GM23338 (cell line): ENCODE measurements around the gene GDPD4. TPM values are rescaled to one million over a fixed set of nuclear protein-coding genes. Genes with fewer than 3 reads are reported as not detected.

Source experiments
- ATAC-seq: fragments of 200-7000 bp; cut with Tn5 transposase; 3 replicates; pipeline ENCODE4 v1.9.1; 2020
- DNase-seq: peaks from one replicate; pipeline ENCODE4 v3.0.0-alpha.2; 2015; ENCODE audit warnings: low spot score
- H2AFZ ChIP-seq: fragments of 200-600 bp; sonication (generic); 2 replicates; pipeline ENCODE4 v1.8.0; 2016; ENCODE audit warnings: antibody characterized with exemption, mild to moderate bottlenecking, moderate library complexity
- H3F3A ChIP-seq: fragments of 200-600 bp; sonication (generic); replicated peaks from 2 replicates; pipeline ENCODE4 v1.8.0; 2017; ENCODE audit warnings: antibody characterized with exemption, mixed run types, low read depth
- H3K27ac ChIP-seq: fragments of 200-600 bp; sonication (generic); 2 replicates; pipeline ENCODE4 v1.6.1; 2016; ENCODE audit warnings: low read depth
- H3K27me3 ChIP-seq: fragments of 200-600 bp; sonication (generic); 2 replicates; pipeline ENCODE4 v1.8.0; 2016; ENCODE audit warnings: mild to moderate bottlenecking, mixed run types, moderate library complexity; ENCODE audit not compliant: insufficient read depth
- H3K36me3 ChIP-seq: fragments of 200-600 bp; sonication (generic); 2 replicates; pipeline ENCODE4 v1.8.0; 2016; ENCODE audit warnings: mild to moderate bottlenecking; ENCODE audit not compliant: insufficient read depth
- H3K4me1 ChIP-seq: fragments of 200-600 bp; sonication (generic); 2 replicates; pipeline ENCODE4 v1.8.0; 2016; ENCODE audit warnings: mild to moderate bottlenecking, moderate library complexity; ENCODE audit not compliant: insufficient read depth
- H3K4me2 ChIP-seq: fragments of 200-600 bp; sonication (generic); 2 replicates; pipeline ENCODE4 v1.7.1; 2017; ENCODE audit warnings: mixed run types
- H3K4me3 ChIP-seq: fragments of 200-600 bp; sonication (generic); 2 replicates; pipeline ENCODE4 v1.6.1; 2016; ENCODE audit warnings: mixed run types
- H3K79me2 ChIP-seq: fragments of 200-600 bp; sonication (generic); replicated peaks from 2 replicates; pipeline ENCODE4 v1.8.0; 2017; ENCODE audit warnings: mild to moderate bottlenecking; ENCODE audit not compliant: insufficient read depth
- H3K9me2 ChIP-seq: fragments of 200-600 bp; sonication (generic); 2 replicates; pipeline ENCODE4 v1.8.0; 2017; ENCODE audit not compliant: insufficient read depth
- H4K20me1 ChIP-seq: fragments of 200-600 bp; sonication (generic); replicated peaks from 2 replicates; pipeline ENCODE4 v1.8.0; 2017; ENCODE audit warnings: mild to moderate bottlenecking; ENCODE audit not compliant: insufficient read depth
- H3K27ac Mint-ChIP-seq: 2 replicates; pipeline ENCODE4 v1.8.0; 2020; ENCODE audit warnings: inconsistent platforms, mild to moderate bottlenecking, moderate library complexity, mixed read lengths
- H3K27me3 Mint-ChIP-seq: 3 replicates; pipeline ENCODE4 v1.8.0; 2022; ENCODE audit warnings: low read depth, mild to moderate bottlenecking, moderate library complexity, mixed read lengths, inconsistent platforms; ENCODE audit not compliant: insufficient read depth, poor library complexity
- H3K36me3 Mint-ChIP-seq: 3 replicates; pipeline ENCODE4 v1.8.0; 2021; ENCODE audit warnings: low read depth, mild to moderate bottlenecking, inconsistent platforms, moderate library complexity, mixed read lengths
- H3K4me1 Mint-ChIP-seq: 3 replicates; pipeline ENCODE4 v1.8.0; 2020; ENCODE audit warnings: mild to moderate bottlenecking, inconsistent platforms, mixed read lengths
- H3K4me3 Mint-ChIP-seq: 3 replicates; pipeline ENCODE4 v1.8.0; 2021; ENCODE audit warnings: moderate library complexity, mild to moderate bottlenecking, inconsistent platforms, mixed read lengths
- H3K9me3 Mint-ChIP-seq: 3 replicates; pipeline ENCODE4 v1.8.0; 2020; ENCODE audit warnings: moderate library complexity, mild to moderate bottlenecking, inconsistent platforms, mixed read lengths
- CREB1 ChIP-seq: fragments of 250-450 bp; sonication (Bioruptor Pico); IDR thresholded peaks from 2 replicates; pipeline ENCODE4 v1.5.0; 2020; ENCODE audit warnings: low read depth, mild to moderate bottlenecking, moderate library complexity
- EZH2 ChIP-seq: fragments of 200-600 bp; sonication (generic); IDR thresholded peaks from one replicate; pipeline ENCODE4 v1.8.0; 2017; ENCODE audit warnings: antibody characterized with exemption, mild to moderate bottlenecking, low read depth; ENCODE audit not compliant: unreplicated experiment
- EZH2phosphoT487 ChIP-seq: fragments of 200-600 bp; sonication (generic); IDR thresholded peaks from one replicate; pipeline ENCODE4 v1.8.1; 2018; ENCODE audit warnings: antibody characterized with exemption; ENCODE audit not compliant: unreplicated experiment
- JUNB ChIP-seq: IDR thresholded peaks from one replicate; pipeline ENCODE4 v1.6.1; 2016; ENCODE audit warnings: antibody characterized with exemption; ENCODE audit not compliant: unreplicated experiment
- NANOG ChIP-seq: IDR thresholded peaks from 2 replicates; pipeline ENCODE4 v1.6.1; 2016; ENCODE audit warnings: antibody characterized with exemption, borderline replicate concordance
- POLR2AphosphoS5 ChIP-seq: IDR thresholded peaks from 2 replicates; pipeline ENCODE4 v1.6.1; 2016; ENCODE audit warnings: antibody characterized with exemption, low read depth
- STAT1 ChIP-seq: IDR thresholded peaks from one replicate; pipeline ENCODE4 v1.6.1; 2016; ENCODE audit warnings: antibody characterized with exemption; ENCODE audit not compliant: unreplicated experiment
- ZNF114 ChIP-seq: fragments of 250-450 bp; sonication (Bioruptor Pico); IDR thresholded peaks from 2 replicates; pipeline ENCODE4 v1.5.0; 2020; ENCODE audit warnings: mild to moderate bottlenecking, moderate library complexity
- ZNF331 ChIP-seq: fragments of 250-450 bp; sonication (Bioruptor Pico); IDR thresholded peaks from 2 replicates; pipeline ENCODE4 v1.5.0; 2020; ENCODE audit warnings: low read depth, mild to moderate bottlenecking, moderate library complexity
- polyA plus RNA-seq: library from polyadenylated mRNA; unstranded; fragments of >200 nt; fragmentation: Nextera tagmentation; extraction: Ambion mirVana; gene quantifications from 2 replicates; pipeline ENCODE4 v1.2.1, GENCODE V29; 2016
- total RNA-seq: library from RNA; depleted of rRNA; stranded (reverse); fragments of >200 nt; shearing (Covaris generic); gene quantifications from 2 replicates; pipeline ENCODE4 v1.2.3, GENCODE V29; 2014
- TF ChIP-seq, protein P1 (sequence below): fragments of 250-450 bp; sonication (Bioruptor Pico); IDR thresholded peaks from 2 replicates; pipeline ENCODE4 v1.5.0; 2020; ENCODE audit warnings: mild to moderate bottlenecking, moderate library complexity
- TF ChIP-seq, protein P2 (sequence below), 2 experiments: fragments of 200-600 bp in 1 of 2; sonication (generic) in 1 of 2; conservative IDR thresholded peaks; 2 replicates each; pipeline versions ENCODE4 v1.5.1 to v1.6.1; 2016 to 2017; ENCODE audit warnings: antibody characterized with exemption in 2 of 2, low read depth in 2 of 2, mild to moderate bottlenecking in 2 of 2, moderate library complexity in 1 of 2
- TF ChIP-seq, protein P3 (sequence below): IDR thresholded peaks from 2 replicates; pipeline ENCODE4 v1.6.1; 2016; ENCODE audit warnings: antibody characterized with exemption
- TF ChIP-seq, protein P4 (sequence below): IDR thresholded peaks from one replicate; pipeline ENCODE4 v1.6.1; 2018; ENCODE audit warnings: antibody characterized with exemption; ENCODE audit not compliant: unreplicated experiment

The GDPD4 gene
- total and polyA plus RNA-seq, 2 experiments from 2014 or later = not detected

DNA sequence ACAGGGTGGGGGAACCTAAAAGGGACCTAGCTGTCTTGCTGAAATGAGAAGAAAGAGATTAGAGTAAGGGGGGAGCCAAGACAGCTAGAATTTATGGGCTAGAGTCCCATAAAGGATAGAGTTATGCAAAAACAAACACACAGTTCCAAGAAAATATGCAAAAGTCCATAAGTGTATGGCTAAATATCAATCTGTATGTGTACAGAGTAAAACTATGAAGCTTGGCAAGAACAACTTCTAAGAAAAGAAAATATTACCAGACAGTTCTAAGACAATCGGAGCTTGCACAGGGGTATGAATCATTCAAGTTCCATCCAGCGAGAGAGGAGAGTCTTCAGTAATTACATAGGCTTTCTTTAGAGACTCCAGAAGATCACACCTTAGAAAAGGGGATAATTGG is 41.8 kb downstream of the GDPD4 start:
- peaks cover 3% of the 10 kb centered on the region; the same call in 2 of the 3 replicates for H3K4me1 Mint-ChIP-seq
- H3K4me3 Mint-ChIP-seq = no peak overlapping the region
- Histone ChIP-seq H3K27ac (no peak overlapping the region), H3K27me3 (no peaks in the 10 kb centered on the region), H3K79me2 (no peaks in the 10 kb centered on the region), H3K4me3 (no peak overlapping the region), H4K20me1 (no peaks in the 10 kb centered on the region), H3K4me1 (no peaks in the 10 kb centered on the region; the same call in 1 of the 2 replicates), H3F3A (no peaks in the 10 kb centered on the region), H3K4me2 (no peak overlapping the region), H3K36me3 (no peaks in the 10 kb centered on the region), H2AFZ (no peak overlapping the region), H3K9me2 (no peaks in the 10 kb centered on the region)
- ATAC-seq (no peak), DNase-seq (no peak)
- no peak overlapping the region for H3K27ac Mint-ChIP-seq
- peaks cover 8% of the 10 kb centered on the region; the same call in 2 of the 3 replicates for H3K9me3 Mint-ChIP-seq
- no peaks in the 10 kb centered on the region for H3K27me3 Mint-ChIP-seq
- TF ChIP-seq STAT1 = no peak
- no peak for TF ChIP-seq EZH2phosphoT487
- TF ChIP-seq JUNB = no peak
- TF ChIP-seq, protein P1, sequence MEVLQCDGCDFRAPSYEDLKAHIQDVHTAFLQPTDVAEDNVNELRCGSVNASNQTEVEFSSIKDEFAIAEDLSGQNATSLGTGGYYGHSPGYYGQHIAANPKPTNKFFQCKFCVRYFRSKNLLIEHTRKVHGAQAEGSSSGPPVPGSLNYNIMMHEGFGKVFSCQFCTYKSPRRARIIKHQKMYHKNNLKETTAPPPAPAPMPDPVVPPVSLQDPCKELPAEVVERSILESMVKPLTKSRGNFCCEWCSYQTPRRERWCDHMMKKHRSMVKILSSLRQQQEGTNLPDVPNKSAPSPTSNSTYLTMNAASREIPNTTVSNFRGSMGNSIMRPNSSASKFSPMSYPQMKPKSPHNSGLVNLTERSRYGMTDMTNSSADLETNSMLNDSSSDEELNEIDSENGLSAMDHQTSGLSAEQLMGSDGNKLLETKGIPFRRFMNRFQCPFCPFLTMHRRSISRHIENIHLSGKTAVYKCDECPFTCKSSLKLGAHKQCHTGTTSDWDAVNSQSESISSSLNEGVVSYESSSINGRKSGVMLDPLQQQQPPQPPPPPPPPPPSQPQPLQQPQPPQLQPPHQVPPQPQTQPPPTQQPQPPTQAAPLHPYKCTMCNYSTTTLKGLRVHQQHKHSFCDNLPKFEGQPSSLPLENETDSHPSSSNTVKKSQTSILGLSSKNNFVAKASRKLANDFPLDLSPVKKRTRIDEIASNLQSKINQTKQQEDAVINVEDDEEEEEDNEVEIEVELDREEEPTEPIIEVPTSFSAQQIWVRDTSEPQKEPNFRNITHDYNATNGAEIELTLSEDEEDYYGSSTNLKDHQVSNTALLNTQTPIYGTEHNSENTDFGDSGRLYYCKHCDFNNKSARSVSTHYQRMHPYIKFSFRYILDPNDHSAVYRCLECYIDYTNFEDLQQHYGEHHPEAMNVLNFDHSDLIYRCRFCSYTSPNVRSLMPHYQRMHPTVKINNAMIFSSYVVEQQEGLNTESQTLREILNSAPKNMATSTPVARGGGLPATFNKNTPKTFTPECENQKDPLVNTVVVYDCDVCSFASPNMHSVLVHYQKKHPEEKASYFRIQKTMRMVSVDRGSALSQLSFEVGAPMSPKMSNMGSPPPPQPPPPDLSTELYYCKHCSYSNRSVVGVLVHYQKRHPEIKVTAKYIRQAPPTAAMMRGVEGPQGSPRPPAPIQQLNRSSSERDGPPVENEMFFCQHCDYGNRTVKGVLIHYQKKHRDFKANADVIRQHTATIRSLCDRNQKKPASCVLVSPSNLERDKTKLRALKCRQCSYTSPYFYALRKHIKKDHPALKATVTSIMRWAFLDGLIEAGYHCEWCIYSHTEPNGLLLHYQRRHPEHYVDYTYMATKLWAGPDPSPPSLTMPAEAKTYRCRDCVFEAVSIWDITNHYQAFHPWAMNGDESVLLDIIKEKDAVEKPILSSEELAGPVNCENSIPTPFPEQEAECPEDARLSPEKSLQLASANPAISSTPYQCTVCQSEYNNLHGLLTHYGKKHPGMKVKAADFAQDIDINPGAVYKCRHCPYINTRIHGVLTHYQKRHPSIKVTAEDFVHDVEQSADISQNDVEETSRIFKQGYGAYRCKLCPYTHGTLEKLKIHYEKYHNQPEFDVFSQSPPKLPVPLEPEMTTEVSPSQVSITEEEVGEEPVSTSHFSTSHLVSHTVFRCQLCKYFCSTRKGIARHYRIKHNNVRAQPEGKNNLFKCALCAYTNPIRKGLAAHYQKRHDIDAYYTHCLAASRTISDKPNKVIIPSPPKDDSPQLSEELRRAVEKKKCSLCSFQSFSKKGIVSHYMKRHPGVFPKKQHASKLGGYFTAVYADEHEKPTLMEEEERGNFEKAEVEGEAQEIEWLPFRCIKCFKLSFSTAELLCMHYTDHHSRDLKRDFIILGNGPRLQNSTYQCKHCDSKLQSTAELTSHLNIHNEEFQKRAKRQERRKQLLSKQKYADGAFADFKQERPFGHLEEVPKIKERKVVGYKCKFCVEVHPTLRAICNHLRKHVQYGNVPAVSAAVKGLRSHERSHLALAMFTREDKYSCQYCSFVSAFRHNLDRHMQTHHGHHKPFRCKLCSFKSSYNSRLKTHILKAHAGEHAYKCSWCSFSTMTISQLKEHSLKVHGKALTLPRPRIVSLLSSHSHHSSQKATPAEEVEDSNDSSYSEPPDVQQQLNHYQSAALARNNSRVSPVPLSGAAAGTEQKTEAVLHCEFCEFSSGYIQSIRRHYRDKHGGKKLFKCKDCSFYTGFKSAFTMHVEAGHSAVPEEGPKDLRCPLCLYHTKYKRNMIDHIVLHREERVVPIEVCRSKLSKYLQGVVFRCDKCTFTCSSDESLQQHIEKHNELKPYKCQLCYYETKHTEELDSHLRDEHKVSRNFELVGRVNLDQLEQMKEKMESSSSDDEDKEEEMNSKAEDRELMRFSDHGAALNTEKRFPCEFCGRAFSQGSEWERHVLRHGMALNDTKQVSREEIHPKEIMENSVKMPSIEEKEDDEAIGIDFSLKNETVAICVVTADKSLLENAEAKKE (CRISPR knock-in tag) = no peak
- TF ChIP-seq POLR2AphosphoS5 = no peak
- no peak for TF ChIP-seq ZNF331 (CRISPR knock-in tag)
- TF ChIP-seq, protein P2, sequence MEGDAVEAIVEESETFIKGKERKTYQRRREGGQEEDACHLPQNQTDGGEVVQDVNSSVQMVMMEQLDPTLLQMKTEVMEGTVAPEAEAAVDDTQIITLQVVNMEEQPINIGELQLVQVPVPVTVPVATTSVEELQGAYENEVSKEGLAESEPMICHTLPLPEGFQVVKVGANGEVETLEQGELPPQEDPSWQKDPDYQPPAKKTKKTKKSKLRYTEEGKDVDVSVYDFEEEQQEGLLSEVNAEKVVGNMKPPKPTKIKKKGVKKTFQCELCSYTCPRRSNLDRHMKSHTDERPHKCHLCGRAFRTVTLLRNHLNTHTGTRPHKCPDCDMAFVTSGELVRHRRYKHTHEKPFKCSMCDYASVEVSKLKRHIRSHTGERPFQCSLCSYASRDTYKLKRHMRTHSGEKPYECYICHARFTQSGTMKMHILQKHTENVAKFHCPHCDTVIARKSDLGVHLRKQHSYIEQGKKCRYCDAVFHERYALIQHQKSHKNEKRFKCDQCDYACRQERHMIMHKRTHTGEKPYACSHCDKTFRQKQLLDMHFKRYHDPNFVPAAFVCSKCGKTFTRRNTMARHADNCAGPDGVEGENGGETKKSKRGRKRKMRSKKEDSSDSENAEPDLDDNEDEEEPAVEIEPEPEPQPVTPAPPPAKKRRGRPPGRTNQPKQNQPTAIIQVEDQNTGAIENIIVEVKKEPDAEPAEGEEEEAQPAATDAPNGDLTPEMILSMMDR (conservative IDR thresholded peaks at IDR 0.05; ENCODE audit: low read depth in 2 of 2) = no peak
- no peak for TF ChIP-seq EZH2
- TF ChIP-seq ZNF114 (CRISPR knock-in tag) = no peak
- no peak for TF ChIP-seq CREB1 (CRISPR knock-in tag)
- no peak for TF ChIP-seq NANOG
- TF ChIP-seq, protein P3, sequence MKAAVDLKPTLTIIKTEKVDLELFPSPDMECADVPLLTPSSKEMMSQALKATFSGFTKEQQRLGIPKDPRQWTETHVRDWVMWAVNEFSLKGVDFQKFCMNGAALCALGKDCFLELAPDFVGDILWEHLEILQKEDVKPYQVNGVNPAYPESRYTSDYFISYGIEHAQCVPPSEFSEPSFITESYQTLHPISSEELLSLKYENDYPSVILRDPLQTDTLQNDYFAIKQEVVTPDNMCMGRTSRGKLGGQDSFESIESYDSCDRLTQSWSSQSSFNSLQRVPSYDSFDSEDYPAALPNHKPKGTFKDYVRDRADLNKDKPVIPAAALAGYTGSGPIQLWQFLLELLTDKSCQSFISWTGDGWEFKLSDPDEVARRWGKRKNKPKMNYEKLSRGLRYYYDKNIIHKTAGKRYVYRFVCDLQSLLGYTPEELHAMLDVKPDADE = no peak
- TF ChIP-seq, protein P4, sequence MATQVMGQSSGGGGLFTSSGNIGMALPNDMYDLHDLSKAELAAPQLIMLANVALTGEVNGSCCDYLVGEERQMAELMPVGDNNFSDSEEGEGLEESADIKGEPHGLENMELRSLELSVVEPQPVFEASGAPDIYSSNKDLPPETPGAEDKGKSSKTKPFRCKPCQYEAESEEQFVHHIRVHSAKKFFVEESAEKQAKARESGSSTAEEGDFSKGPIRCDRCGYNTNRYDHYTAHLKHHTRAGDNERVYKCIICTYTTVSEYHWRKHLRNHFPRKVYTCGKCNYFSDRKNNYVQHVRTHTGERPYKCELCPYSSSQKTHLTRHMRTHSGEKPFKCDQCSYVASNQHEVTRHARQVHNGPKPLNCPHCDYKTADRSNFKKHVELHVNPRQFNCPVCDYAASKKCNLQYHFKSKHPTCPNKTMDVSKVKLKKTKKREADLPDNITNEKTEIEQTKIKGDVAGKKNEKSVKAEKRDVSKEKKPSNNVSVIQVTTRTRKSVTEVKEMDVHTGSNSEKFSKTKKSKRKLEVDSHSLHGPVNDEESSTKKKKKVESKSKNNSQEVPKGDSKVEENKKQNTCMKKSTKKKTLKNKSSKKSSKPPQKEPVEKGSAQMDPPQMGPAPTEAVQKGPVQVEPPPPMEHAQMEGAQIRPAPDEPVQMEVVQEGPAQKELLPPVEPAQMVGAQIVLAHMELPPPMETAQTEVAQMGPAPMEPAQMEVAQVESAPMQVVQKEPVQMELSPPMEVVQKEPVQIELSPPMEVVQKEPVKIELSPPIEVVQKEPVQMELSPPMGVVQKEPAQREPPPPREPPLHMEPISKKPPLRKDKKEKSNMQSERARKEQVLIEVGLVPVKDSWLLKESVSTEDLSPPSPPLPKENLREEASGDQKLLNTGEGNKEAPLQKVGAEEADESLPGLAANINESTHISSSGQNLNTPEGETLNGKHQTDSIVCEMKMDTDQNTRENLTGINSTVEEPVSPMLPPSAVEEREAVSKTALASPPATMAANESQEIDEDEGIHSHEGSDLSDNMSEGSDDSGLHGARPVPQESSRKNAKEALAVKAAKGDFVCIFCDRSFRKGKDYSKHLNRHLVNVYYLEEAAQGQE = no peak
- H3K36me3 Mint-ChIP-seq = peaks cover 2% of the 10 kb centered on the region; the same call in 2 of the 3 replicates
